H4 (cell line): ENCODE results near the gene ACTRT2. TPM values are rescaled to one million over a fixed set of nuclear protein-coding genes. Genes with fewer than 3 reads are reported as not detected.

Experiments used
- DNase-seq: peaks from one replicate; pipeline ENCODE4 v3.0.0-alpha.2; 2015; ENCODE audit warnings: low spot score
- total RNA-seq: library from RNA; depleted of rRNA; stranded (reverse); fragments of >200 nt; shearing (Covaris generic); gene quantifications from 2 replicates; pipeline ENCODE4 v1.2.3, GENCODE V29; 2014

Gene ACTRT2
- total RNA-seq, 1 experiment from 2014 or later: not detected

GRCh38 chr1:3055051-3055450 is 33.8 kb downstream of the ACTRT2 start:
- DNase-seq: no peak

- no peak for DNase-seq
Measured at GRCh38 chr1:3056641-3057040, 35.4 kb downstream of the ACTRT2 start.

- no peak for DNase-seq
Measured at GRCh38 chr1:3058263-3059030, 37.2 kb downstream of the ACTRT2 start.

GRCh38 chr1:3060127-3060526 is 38.9 kb downstream of the ACTRT2 start:
- DNase-seq: no peak

- no peak for DNase-seq
Measured at GRCh38 chr1:3060601-3061551, 39.6 kb downstream of the ACTRT2 start.

- no peak for DNase-seq
Measured at GRCh38 chr1:3061566-3061965, 40.3 kb downstream of the ACTRT2 start.

- DNase-seq: no peak
Measured at GRCh38 chr1:3061981-3062615, 40.8 kb downstream of the ACTRT2 start.

- no peak for DNase-seq
Measured at GRCh38 chr1:3062616-3063378, 41.5 kb downstream of the ACTRT2 start.

GRCh38 chr1:3063379-3064295 is 42.4 kb downstream of the ACTRT2 start:
- DNase-seq: no peak

- no peak for DNase-seq
Measured at GRCh38 chr1:3064296-3064850, 43.1 kb downstream of the ACTRT2 start.

- DNase-seq: no peak
Measured at GRCh38 chr1:3064901-3065300, 43.6 kb downstream of the ACTRT2 start.

GRCh38 chr1:3065396-3065795 is 44.1 kb downstream of the ACTRT2 start:
- no peak for DNase-seq

GRCh38 chr1:3065797-3066196 is 44.5 kb downstream of the ACTRT2 start:
- no peak for DNase-seq

- DNase-seq: no peak
Measured at GRCh38 chr1:3066250-3066711, 45.0 kb downstream of the ACTRT2 start.

- DNase-seq: no peak
Measured at GRCh38 chr1:3066826-3067225, 45.6 kb downstream of the ACTRT2 start.

GRCh38 chr1:3067301-3067670 is 46.0 kb downstream of the ACTRT2 start:
- DNase-seq: no peak

- DNase-seq: no peak
Measured at GRCh38 chr1:3067671-3068563, 46.6 kb downstream of the ACTRT2 start.

- peak; percentile 58 for DNase-seq
Measured at GRCh38 chr1:3068564-3069431, 47.5 kb downstream of the ACTRT2 start, which contains the start of gene PRDM16. PRDM16 (plus strand) TSS chr1:3069203; CDS start chr1:3069260, 57 bp downstream.
